ENCODE data around the gene TRIP12.
"Not testable (repeated sequence)": the region's sequence is repeated elsewhere in the genome, so short reads cannot be mapped to it uniquely, and the experiment has no call there.

Gene TRIP12

DNA sequence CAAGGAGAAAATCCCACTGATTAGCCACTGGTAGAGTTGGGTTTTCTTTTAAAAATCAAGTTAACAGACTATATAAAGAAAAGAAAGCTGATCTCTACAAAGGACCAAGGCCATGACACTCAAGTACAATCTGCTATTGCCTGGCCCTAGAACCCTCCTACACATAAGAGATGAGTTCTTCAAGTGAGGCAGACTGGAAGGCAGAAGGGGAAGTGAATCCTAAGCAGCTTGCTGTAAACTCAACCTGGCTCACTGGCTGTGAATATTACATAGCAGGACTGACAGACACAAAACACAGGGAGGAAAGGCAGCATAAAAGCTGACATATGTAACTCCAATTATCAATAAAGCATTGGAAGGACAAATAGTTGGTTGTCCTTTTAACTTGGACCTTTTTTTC is 65.4 kb downstream of the TRIP12 start:
- no peak for DNase-seq (ENCODE audit: extremely low read depth, low read depth)
- no peak overlapping the region for H3K4me3 ChIP-seq (replicated peaks; ENCODE audit: low read depth, low read length)
- TF ChIP-seq, protein P1, sequence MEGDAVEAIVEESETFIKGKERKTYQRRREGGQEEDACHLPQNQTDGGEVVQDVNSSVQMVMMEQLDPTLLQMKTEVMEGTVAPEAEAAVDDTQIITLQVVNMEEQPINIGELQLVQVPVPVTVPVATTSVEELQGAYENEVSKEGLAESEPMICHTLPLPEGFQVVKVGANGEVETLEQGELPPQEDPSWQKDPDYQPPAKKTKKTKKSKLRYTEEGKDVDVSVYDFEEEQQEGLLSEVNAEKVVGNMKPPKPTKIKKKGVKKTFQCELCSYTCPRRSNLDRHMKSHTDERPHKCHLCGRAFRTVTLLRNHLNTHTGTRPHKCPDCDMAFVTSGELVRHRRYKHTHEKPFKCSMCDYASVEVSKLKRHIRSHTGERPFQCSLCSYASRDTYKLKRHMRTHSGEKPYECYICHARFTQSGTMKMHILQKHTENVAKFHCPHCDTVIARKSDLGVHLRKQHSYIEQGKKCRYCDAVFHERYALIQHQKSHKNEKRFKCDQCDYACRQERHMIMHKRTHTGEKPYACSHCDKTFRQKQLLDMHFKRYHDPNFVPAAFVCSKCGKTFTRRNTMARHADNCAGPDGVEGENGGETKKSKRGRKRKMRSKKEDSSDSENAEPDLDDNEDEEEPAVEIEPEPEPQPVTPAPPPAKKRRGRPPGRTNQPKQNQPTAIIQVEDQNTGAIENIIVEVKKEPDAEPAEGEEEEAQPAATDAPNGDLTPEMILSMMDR (IDR thresholded peaks at IDR 0.05; ENCODE audit: low read depth, low read length, missing control alignments), result no peak

DNA sequence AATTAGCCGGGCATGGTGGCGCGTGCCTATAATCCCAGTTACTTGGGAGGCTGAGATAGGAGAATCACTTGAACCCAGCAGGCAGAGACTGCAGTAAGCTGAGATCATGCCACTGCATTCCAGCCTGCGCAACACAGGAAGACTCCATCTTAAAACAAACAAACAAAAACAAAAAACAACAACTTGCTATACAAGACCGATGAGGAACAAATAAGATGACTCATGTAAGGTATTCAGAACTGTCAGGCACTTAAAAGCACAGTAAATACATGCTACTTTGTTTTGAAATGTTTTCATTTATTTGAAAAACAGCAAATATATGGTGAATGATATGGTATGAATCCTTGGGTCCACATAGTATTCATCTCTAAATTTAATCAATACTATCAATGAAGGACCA is 66.7 kb downstream of the TRIP12 start:
- H3K4me3 ChIP-seq (replicated peaks; ENCODE audit: low read depth, low read length), result no peak overlapping the region
- DNase-seq (ENCODE audit: extremely low read depth, low read depth), result no peak
- TF ChIP-seq, protein P1 (IDR thresholded peaks at IDR 0.05; ENCODE audit: low read depth, low read length, missing control alignments), result no peak

DNA sequence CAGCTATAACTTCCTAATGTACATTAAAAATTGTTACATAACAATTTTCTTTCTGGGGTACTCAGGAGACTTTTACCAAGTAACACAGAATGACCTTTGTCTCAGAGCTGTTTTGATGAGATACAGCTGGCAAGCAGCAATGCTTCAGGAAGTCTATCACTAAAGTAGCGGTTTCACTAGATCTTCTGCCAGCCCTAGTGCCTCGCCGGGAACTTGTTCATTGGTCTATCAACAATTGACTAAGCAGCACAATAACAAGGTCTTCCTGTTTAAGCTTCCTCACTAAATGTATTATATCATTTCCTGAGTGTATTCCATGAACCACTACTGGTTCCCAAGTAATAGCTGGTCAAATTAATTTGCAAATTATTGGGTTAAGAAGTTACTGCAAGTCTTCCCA is 69.2 kb downstream of the TRIP12 start:
- DNase-seq (ENCODE audit: extremely low read depth, low read depth), result peak; percentile 35
- H3K4me3 ChIP-seq (replicated peaks; ENCODE audit: low read depth, low read length), result no peak overlapping the region
- TF ChIP-seq, protein P1 (IDR thresholded peaks at IDR 0.05; ENCODE audit: low read depth, low read length, missing control alignments), result no peak

DNA sequence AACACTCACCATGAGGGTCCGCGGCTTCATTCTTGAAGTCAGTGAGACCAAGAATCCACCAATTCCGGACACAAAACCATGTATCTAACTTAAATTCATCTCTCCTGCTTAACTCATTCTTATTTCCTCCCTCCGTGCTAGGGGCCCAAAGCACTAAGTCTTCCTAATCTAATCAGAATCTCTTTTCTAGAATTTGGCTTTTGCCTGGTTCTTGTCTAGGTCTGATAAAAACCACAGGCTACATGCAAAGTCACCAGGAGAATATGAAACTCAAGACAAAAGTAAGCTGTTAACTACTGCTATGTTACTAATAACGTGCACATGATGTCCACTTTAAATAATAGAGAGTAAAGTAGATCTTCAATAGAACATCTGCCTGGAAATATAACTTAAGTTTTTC is 69.9 kb downstream of the TRIP12 start:
- DNase-seq (ENCODE audit: extremely low read depth, low read depth), result no peak
- H3K4me3 ChIP-seq (replicated peaks; ENCODE audit: low read depth, low read length), result no peak overlapping the region
- TF ChIP-seq, protein P1 (IDR thresholded peaks at IDR 0.05; ENCODE audit: low read depth, low read length, missing control alignments), result no peak

DNA sequence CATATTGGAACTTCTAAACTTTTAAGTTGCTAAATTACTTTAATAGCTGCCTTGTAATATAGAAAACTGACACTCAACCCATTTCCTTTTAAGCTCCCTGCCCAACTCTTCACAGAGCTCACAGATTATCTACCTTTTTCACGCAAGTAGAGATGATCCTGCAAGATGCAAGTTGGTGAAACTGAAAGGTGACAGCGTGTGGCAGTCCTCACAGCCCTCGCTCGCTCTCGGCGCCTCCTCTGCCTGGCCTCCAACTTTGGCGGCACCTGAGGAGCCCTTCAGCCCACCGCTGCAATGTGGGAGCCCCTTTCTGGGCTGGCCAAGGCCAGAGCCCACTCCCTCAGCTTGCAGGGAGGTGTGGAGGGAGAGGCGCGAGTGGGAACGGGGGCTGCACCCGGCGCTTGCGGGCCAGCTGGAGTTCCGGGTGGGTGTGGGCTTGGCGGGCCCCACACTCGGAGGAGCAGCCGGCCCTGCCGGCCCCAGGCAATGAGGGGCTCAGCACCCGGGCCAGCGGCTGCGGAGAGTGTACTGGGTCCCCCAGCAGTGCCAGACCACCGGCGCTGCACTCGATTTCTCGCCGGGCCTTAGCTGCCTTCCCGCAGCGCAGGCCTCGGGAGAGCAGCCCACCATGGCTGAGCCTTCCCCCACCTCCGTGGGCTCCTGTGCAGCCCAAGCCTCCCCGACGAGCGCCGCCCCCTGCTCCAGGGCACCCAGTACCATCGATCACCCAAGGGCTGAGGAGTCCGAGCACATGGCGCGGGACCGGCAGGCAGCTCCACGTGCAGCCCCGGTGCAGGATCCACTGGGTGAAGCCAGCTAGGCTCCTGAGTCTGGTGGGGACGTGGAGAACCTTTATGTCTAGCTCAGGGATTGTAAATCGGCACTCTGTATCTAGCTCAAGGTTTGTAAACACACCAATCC is 71.2 kb downstream of the TRIP12 start:
- DNase-seq (ENCODE audit: extremely low read depth, low read depth); H3K4me3 ChIP-seq (replicated peaks; ENCODE audit: low read depth, low read length): not testable (repeated sequence)

DNA sequence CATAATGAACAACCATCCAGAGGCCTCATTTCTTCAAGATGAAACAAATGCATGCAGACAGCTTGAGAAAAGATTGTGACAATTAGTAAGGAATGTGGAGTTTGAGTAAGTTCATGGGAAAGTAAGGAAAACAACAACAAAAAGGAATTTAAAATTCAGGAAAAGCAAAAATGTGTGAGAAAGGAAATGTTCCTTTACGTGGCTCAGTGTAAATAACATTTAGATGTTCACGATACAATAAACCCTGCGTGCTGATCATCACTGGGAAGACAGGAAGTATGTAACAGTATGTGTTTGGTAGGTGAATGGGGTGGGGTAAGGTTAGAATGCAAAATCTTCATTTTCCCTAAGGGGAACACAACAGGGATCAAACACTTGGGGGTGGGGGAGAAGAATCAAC is 72.7 kb downstream of the TRIP12 start:
- TF ChIP-seq, protein P1 (IDR thresholded peaks at IDR 0.05; ENCODE audit: low read depth, low read length, missing control alignments), result no peak
- no peak for DNase-seq (ENCODE audit: extremely low read depth, low read depth)
- no peak overlapping the region for H3K4me3 ChIP-seq (replicated peaks; ENCODE audit: low read depth, low read length)

DNA sequence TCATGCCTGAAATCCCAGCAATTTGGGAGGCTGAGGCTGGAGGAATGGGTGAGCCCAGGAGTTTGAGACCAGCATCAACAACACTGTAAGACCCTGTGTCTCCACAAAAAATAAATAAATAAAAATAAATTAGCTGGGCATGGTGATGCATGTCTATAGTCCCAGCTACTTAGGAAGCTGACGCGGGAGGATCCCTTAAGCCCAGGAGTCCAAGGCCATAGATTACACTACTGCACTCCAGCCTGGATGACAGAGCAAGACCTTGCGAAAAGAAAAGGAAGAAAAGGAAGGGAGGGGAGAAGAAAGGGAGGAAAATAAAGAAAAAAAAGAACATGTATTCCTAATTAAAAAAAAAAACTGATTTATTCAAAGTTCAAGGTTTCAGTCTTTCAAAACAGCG is 78.2 kb downstream of the TRIP12 start:
- H3K4me3 ChIP-seq (replicated peaks; ENCODE audit: low read depth, low read length), result no peak overlapping the region
- no peak for DNase-seq (ENCODE audit: extremely low read depth, low read depth)
- TF ChIP-seq, protein P1 (IDR thresholded peaks at IDR 0.05; ENCODE audit: low read depth, low read length, missing control alignments), result no peak
